Measurements from ENCODE around the gene HHAT.

Gene HHAT

GRCh38 chr1:210428696-210429095 lies 100.0 kb downstream of the HHAT start:
- no peak for DNase-seq
- Mint-ChIP-seq H3K36me3 (ENCODE audit: low read depth) (peaks cover 4% of the 10 kb centered on the region), H3K4me1 (no peaks in the 10 kb centered on the region), H3K4me3 (no peak overlapping the region), H3K27me3 (ENCODE audit: low read depth, poor library complexity) (no peaks in the 10 kb centered on the region), H3K27ac (no peak overlapping the region), H3K9me3 (peaks cover 6% of the 10 kb centered on the region)
- TF ChIP-seq CTCF (IDR thresholded peaks at IDR 0.05) = no peak

GRCh38 chr1:210434223-210434622 lies 105.5 kb downstream of the HHAT start:
- no peak for TF ChIP-seq CTCF (IDR thresholded peaks at IDR 0.05)
- H3K27me3 Mint-ChIP-seq (ENCODE audit: low read depth, poor library complexity) = no peaks in the 10 kb centered on the region
- no peak for DNase-seq
- no peak overlapping the region for H3K4me3 Mint-ChIP-seq
- H3K9me3 Mint-ChIP-seq = no peaks in the 10 kb centered on the region
- no peaks in the 10 kb centered on the region for H3K36me3 Mint-ChIP-seq (ENCODE audit: low read depth)
- H3K27ac Mint-ChIP-seq = no peak overlapping the region
- peaks cover 3% of the 10 kb centered on the region for H3K4me1 Mint-ChIP-seq

DNA sequence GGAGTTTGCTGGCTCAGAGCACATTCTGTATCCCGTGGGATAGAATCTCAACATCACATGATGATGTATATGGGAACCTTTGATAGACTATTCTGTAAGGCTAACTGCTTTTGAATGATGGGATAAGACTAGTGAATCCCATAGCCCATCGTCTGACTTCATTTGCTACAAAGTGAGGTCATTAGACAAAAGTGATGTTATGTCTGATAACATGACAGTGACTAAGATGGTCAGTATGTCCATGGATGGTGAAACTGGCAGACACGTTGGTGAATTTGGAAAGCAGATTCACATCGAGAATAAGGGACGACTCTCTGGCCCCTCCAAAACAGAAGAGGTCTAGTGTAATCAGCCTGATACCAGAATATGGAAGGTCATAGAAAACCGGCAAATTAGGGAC lies 108.4 kb downstream of the HHAT start:
- Mint-ChIP-seq H3K36me3 (ENCODE audit: low read depth) (no peaks in the 10 kb centered on the region), H3K4me1 (peaks cover 6% of the 10 kb centered on the region), H3K4me3 (no peak overlapping the region), H3K9me3 (no peaks in the 10 kb centered on the region), H3K27me3 (ENCODE audit: low read depth, poor library complexity) (no peaks in the 10 kb centered on the region), H3K27ac (no peak overlapping the region)
- no peak for DNase-seq
- TF ChIP-seq CTCF (IDR thresholded peaks at IDR 0.05) = no peak

DNA sequence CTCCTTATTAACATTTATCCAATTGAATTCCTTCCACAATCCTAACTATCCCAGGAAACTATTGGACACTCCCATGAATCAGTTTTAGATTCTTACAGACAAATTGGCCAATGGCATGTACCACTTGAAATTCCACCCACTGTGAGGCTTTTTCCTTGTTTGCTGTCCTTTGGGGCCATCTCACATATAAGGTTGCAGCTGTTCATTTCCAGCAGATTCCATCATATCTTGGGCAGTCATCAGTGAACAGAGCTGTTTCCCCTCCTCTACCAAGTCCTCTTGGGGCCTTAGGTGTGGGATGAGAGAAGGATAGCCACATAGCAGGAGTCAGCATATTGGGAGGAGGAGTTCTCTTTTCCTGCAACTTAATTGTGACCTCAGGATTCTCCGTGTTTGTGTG lies 109.1 kb downstream of the HHAT start:
- Mint-ChIP-seq H3K4me3 (no peak overlapping the region), H3K9me3 (no peaks in the 10 kb centered on the region), H3K4me1 (peaks cover 6% of the 10 kb centered on the region), H3K36me3 (ENCODE audit: low read depth) (no peaks in the 10 kb centered on the region), H3K27ac (no peak overlapping the region), H3K27me3 (ENCODE audit: low read depth, poor library complexity) (no peaks in the 10 kb centered on the region)
- no peak for DNase-seq
- TF ChIP-seq CTCF (IDR thresholded peaks at IDR 0.05) = no peak

- Mint-ChIP-seq H3K27ac (no peak overlapping the region), H3K4me1 (peaks cover 6% of the 10 kb centered on the region), H3K9me3 (no peaks in the 10 kb centered on the region), H3K4me3 (no peak overlapping the region), H3K36me3 (ENCODE audit: low read depth) (no peaks in the 10 kb centered on the region), H3K27me3 (ENCODE audit: low read depth, poor library complexity) (no peaks in the 10 kb centered on the region)
- DNase-seq = no peak
- TF ChIP-seq CTCF (IDR thresholded peaks at IDR 0.05) = no peak
Measured at GRCh38 chr1:210438928-210439841, 110.5 kb downstream of the HHAT start.

- no peaks in the 10 kb centered on the region for H3K36me3 Mint-ChIP-seq (ENCODE audit: low read depth)
- no peaks in the 10 kb centered on the region for H3K9me3 Mint-ChIP-seq
- TF ChIP-seq CTCF (IDR thresholded peaks at IDR 0.05) = no peak
- H3K27me3 Mint-ChIP-seq (ENCODE audit: low read depth, poor library complexity) = no peaks in the 10 kb centered on the region
- no peak overlapping the region for H3K27ac Mint-ChIP-seq
- peaks cover 6% of the 10 kb centered on the region for H3K4me1 Mint-ChIP-seq
- DNase-seq = no peak
- no peak overlapping the region for H3K4me3 Mint-ChIP-seq
Measured at GRCh38 chr1:210440081-210440480, 111.4 kb downstream of the HHAT start.
